HepG2 (cell line): ENCODE results near the gene UPB1. TPM values are rescaled to one million over a fixed set of nuclear protein-coding genes. Genes with fewer than 3 reads are reported as not detected.
A peak's percentile ranks its signal among the peaks of the same experiment; 100 is the strongest.

Experiments
- AGO2 ChIP-seq: fragments of 200-400 bp; formaldehyde crosslinking; optimal IDR thresholded peaks from 2 replicates; pipeline ENCODE3; 2017; ENCODE audit warnings: mild to moderate bottlenecking, low read depth, low read length, moderate library complexity
- AKNA ChIP-seq: sonication (generic); formaldehyde crosslinking; IDR thresholded peaks from 2 replicates; pipeline ENCODE4 v1.4.0; 2020; ENCODE audit warnings: missing genetic modification reagents, borderline replicate concordance
- CTCF ChIP-seq: sonication (generic); formaldehyde crosslinking; IDR thresholded peaks from 2 replicates; pipeline ENCODE4 v1.5.0; 2020; ENCODE audit warnings: mild to moderate bottlenecking, missing genetic modification reagents, moderate library complexity
- FIP1L1 ChIP-seq: fragments of 200-400 bp; formaldehyde crosslinking; IDR thresholded peaks from 2 replicates; pipeline ENCODE4 v1.6.1; 2018; ENCODE audit warnings: low read depth, mild to moderate bottlenecking, low read length, moderate library complexity, borderline replicate concordance; ENCODE audit not compliant: insufficient read depth
- FOSL1 ChIP-seq: sonication (generic); formaldehyde crosslinking; IDR thresholded peaks from 2 replicates; pipeline ENCODE4 v1.9.0; 2021; ENCODE audit warnings: missing genetic modification reagents, borderline replicate concordance
- HIC2 ChIP-seq: sonication (generic); formaldehyde crosslinking; IDR thresholded peaks from 2 replicates; pipeline ENCODE4 v1.9.0; 2022; ENCODE audit warnings: low read depth, missing genetic modification reagents
- HMGXB4 ChIP-seq, 2 experiments: sonication (generic) in 1 of 2; formaldehyde crosslinking in 1 of 2; IDR thresholded peaks; 2 replicates each; pipeline versions ENCODE4 v1.4.0 to v1.6.1; 2018 to 2020; ENCODE audit warnings: missing genetic modification reagents in 2 of 2, borderline replicate concordance in 1 of 2, low read depth in 1 of 2, mild to moderate bottlenecking in 1 of 2, missing biosample characterization in 1 of 2
- MBD4 ChIP-seq: IDR thresholded peaks from 2 replicates; pipeline ENCODE4 v1.6.1; 2012; ENCODE audit warnings: low read length, inconsistent platforms, borderline replicate concordance
- MLX ChIP-seq: IDR thresholded peaks from 2 replicates; pipeline ENCODE4 v1.6.1; 2016
- MYC ChIP-seq: sonication (generic); formaldehyde crosslinking; IDR thresholded peaks from 2 replicates; pipeline ENCODE4 v1.9.0; 2021; ENCODE audit warnings: missing genetic modification reagents, borderline replicate concordance
- NFYC ChIP-seq: IDR thresholded peaks from 2 replicates; pipeline ENCODE4 v1.6.1; 2016; ENCODE audit warnings: missing genetic modification reagents, missing compliant biosample characterization
- ZBTB1 ChIP-seq: sonication (generic); formaldehyde crosslinking; IDR thresholded peaks from 2 replicates; pipeline ENCODE4 v1.4.0; 2020; ENCODE audit warnings: missing genetic modification reagents, borderline replicate concordance
- ZBTB8A ChIP-seq: sonication (generic); formaldehyde crosslinking; IDR thresholded peaks from 2 replicates; pipeline ENCODE4 v1.4.0; 2020; ENCODE audit warnings: mild to moderate bottlenecking, low read depth, missing genetic modification reagents, borderline replicate concordance
- ZNF441 ChIP-seq: sonication (generic); formaldehyde crosslinking; IDR thresholded peaks from 2 replicates; pipeline ENCODE4 v1.7.0; 2021; ENCODE audit warnings: missing genetic modification reagents, borderline replicate concordance
- ZNF501 ChIP-seq: sonication (generic); formaldehyde crosslinking; IDR thresholded peaks from 2 replicates; pipeline ENCODE4 v1.5.1; 2020; ENCODE audit warnings: mild to moderate bottlenecking, moderate library complexity, missing genetic modification reagents
- ZNF615 ChIP-seq: sonication (generic); formaldehyde crosslinking; IDR thresholded peaks from 2 replicates; pipeline ENCODE4 v1.5.0; 2020; ENCODE audit warnings: mild to moderate bottlenecking, missing genetic modification reagents, borderline replicate concordance
- polyA plus RNA-seq, 8 experiments: library from polyadenylated mRNA; depleted of rRNA in 3 of 8; stranded (reverse) in 7 of 8; unstranded in 1 of 8; fragments of >200 nt; fragmentation: Illumina TruSeq in 4 of 8; extraction: Trizol in 4 of 8; gene quantifications; 2 replicates each; pipeline versions ENCODE4 v1.2.1 to v1.2.3, GENCODE V29; 2011 to 2016; ENCODE audit warnings: low read depth in 4 of 8, missing spikeins in 1 of 8, mixed read lengths in 1 of 8; ENCODE audit not compliant: insufficient read depth in 1 of 8
- total RNA-seq, 5 experiments: library from RNA; depleted of rRNA; stranded (reverse); fragments of >200 nt; fragmentation: Illumina TruSeq; extraction: Trizol; gene quantifications; 2 replicates each; pipeline ENCODE4 v1.2.3, GENCODE V29; 2016; ENCODE audit warnings: low read depth in 1 of 5

Gene UPB1
- total and polyA plus RNA-seq, 2 of the 13 experiments (the other 11 are each of a cell fraction or from before 2014, with no cell fraction given) = 0.38 to 1.2 TPM

- TF ChIP-seq FIP1L1 (no peak), AGO2 (no peak), MYC (CRISPR knock-in tag) (peak; percentile 95), HIC2 (CRISPR knock-in tag) (peak; percentile 85), FOSL1 (CRISPR knock-in tag) (no peak), AKNA (CRISPR knock-in tag) (no peak), CTCF (CRISPR knock-in tag) (peak; percentile 32; the same call in 1 of the 2 replicates), HMGXB4 (CRISPR knock-in tag; IDR thresholded peaks at IDR 0.05; ENCODE audit: borderline replicate concordance in 1 of 2, low read depth in 1 of 2) (peak; percentile 79 to 86; a peak in 3 of 4 replicates), ZBTB1 (CRISPR knock-in tag) (peak; percentile 92; the same call in 1 of the 2 replicates), NFYC (CRISPR knock-in tag) (peak; percentile 52; the same call in 1 of the 2 replicates), ZNF501 (CRISPR knock-in tag) (peak; percentile 95), ZBTB8A (CRISPR knock-in tag) (no peak), ZNF441 (CRISPR knock-in tag) (peak; percentile 93), MBD4 (no peak), MLX (peak; percentile 100), ZNF615 (CRISPR knock-in tag) (peak; percentile 95)
These were observed 19.3 kb downstream of the UPB1 start (continued) for GRCh38 chr22:24514241-24515026.
